ENCODE results near the gene PRRT1B. TPM values are rescaled to one million over a fixed set of nuclear protein-coding genes. Genes with fewer than 3 reads are reported as not detected.
A peak's percentile ranks its signal among the peaks of the same experiment; 100 is the strongest.

Gene PRRT1B
- total RNA-seq, 4 donors from 2014 or later = not detected

- peak within 1 kb of the TSS; percentile 67 for H3K27ac ChIP-seq
- H3K4me3 ChIP-seq = peak within 1 kb of the TSS; percentile 79
- TF ChIP-seq, protein P1, sequence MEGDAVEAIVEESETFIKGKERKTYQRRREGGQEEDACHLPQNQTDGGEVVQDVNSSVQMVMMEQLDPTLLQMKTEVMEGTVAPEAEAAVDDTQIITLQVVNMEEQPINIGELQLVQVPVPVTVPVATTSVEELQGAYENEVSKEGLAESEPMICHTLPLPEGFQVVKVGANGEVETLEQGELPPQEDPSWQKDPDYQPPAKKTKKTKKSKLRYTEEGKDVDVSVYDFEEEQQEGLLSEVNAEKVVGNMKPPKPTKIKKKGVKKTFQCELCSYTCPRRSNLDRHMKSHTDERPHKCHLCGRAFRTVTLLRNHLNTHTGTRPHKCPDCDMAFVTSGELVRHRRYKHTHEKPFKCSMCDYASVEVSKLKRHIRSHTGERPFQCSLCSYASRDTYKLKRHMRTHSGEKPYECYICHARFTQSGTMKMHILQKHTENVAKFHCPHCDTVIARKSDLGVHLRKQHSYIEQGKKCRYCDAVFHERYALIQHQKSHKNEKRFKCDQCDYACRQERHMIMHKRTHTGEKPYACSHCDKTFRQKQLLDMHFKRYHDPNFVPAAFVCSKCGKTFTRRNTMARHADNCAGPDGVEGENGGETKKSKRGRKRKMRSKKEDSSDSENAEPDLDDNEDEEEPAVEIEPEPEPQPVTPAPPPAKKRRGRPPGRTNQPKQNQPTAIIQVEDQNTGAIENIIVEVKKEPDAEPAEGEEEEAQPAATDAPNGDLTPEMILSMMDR (IDR thresholded peaks at IDR 0.05) = no peak
- TF ChIP-seq POLR2A (IDR thresholded peaks at IDR 0.05) = peak in 1 of 2 donors; percentile 48
- DNase-seq (ENCODE audit: low spot score in 2 of 2) = peak; percentile 86 to 90
- H3K9me3 ChIP-seq = no peaks in the 10 kb centered on the region
- H3K27me3 ChIP-seq = no peaks in the 10 kb centered on the region
- H3K36me3 ChIP-seq = peaks cover 36% of the 10 kb centered on the region
- H3K4me1 ChIP-seq = peaks cover 14% of the 10 kb centered on the region
- WGBS = 37% methylated on average over 15 of the region's 103 CpGs
Measured at GRCh38 chr9:131530920-131531832, 14.1 kb upstream of the PRRT1B start, which contains the start of gene UCK1. TSS of gene UCK1 (minus strand) at chr9:131531263. CDS start at chr9:131531174, 89 bp downstream.

GRCh38 chr9:131534721-131535237 is 10.5 kb upstream of the PRRT1B start:
- Histone ChIP-seq H3K4me3 (no peak overlapping the region), H3K9me3 (no peaks in the 10 kb centered on the region), H3K4me1 (peaks cover 11% of the 10 kb centered on the region), H3K36me3 (no peaks in the 10 kb centered on the region), H3K27ac (no peak overlapping the region), H3K27me3 (no peaks in the 10 kb centered on the region)
- no peak for DNase-seq (ENCODE audit: low spot score in 2 of 2)
- TF ChIP-seq, protein P1 (IDR thresholded peaks at IDR 0.05) = no peak
- TF ChIP-seq POLR2AphosphoS5 (IDR thresholded peaks at IDR 0.05) (no peak), POLR2A (IDR thresholded peaks at IDR 0.05) (no peak), EP300 (IDR thresholded peaks at IDR 0.05) (no peak)
- WGBS = 71% methylated on average over 8 of the region's 8 CpGs

DNA sequence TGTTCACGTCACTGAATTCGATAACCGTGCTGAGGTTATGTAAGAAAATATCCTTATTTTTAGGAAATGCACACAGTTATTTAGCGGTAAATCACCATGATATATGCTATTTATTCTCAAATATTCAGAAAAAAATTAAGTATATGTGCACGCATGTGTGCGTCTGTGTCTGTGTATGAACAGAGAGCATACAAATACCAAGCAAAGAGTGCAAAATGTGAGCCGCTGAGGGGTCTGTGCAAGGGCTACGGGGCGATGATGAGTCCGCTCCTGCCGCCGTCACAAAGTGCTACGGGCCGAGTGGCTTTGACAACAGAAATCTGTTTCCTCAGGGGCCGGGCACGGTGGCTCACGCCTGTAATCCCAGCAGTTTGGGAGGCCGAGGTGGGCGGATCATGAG is 7.4 kb upstream of the PRRT1B start:
- Histone ChIP-seq H3K27me3 (no peaks in the 10 kb centered on the region), H3K9me3 (peaks cover 2% of the 10 kb centered on the region), H3K27ac (no peak overlapping the region), H3K4me1 (no peaks in the 10 kb centered on the region), H3K36me3 (no peaks in the 10 kb centered on the region), H3K4me3 (no peak overlapping the region)
- TF ChIP-seq POLR2A (IDR thresholded peaks at IDR 0.05) = no peak
- TF ChIP-seq, protein P1 (IDR thresholded peaks at IDR 0.05) = no peak
- no peak for TF ChIP-seq POLR2AphosphoS5 (IDR thresholded peaks at IDR 0.05)
- TF ChIP-seq EP300 (IDR thresholded peaks at IDR 0.05) = no peak
- no peak for DNase-seq (ENCODE audit: low spot score in 2 of 2)
- 95% methylated on average over 19 of the region's 19 CpGs for WGBS

GRCh38 chr9:131539223-131539923 is 6.0 kb upstream of the PRRT1B start:
- Histone ChIP-seq H3K36me3 (no peaks in the 10 kb centered on the region), H3K9me3 (peaks cover 13% of the 10 kb centered on the region), H3K4me1 (no peaks in the 10 kb centered on the region), H3K27me3 (peaks cover 6% of the 10 kb centered on the region), H3K4me3 (no peak overlapping the region), H3K27ac (no peak overlapping the region)
- TF ChIP-seq EP300 (IDR thresholded peaks at IDR 0.05) (no peak), POLR2A (IDR thresholded peaks at IDR 0.05) (no peak), POLR2AphosphoS5 (IDR thresholded peaks at IDR 0.05) (no peak)
- DNase-seq (ENCODE audit: low spot score in 2 of 2) = no peak
- 89% methylated on average over 7 of the region's 7 CpGs for WGBS

DNA sequence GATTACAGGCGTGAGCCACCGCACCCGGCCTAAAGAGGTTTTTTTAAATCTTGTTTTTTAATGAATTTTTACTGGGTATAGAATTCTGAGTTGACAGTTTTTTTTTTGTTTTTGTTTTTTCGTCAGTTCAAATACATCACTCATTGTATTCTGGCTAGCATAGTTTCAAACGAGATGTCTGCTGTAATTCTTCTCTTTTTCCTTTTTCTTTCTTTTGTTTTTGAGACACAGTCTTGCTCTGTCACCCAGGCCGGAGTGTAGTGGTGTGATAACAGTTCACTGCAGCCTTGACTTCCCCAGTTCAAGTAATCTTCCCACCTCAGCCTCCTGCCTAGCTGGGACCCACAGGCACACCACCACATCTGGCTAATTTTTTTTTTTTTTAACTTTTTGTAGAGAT is 2.2 kb upstream of the PRRT1B start:
- WGBS = 97% methylated on average over 6 of the region's 6 CpGs
- no peak overlapping the region for H3K4me3 ChIP-seq
- no peak overlapping the region for H3K27ac ChIP-seq
- TF ChIP-seq, protein P1 (IDR thresholded peaks at IDR 0.05) = no peak
- TF ChIP-seq POLR2AphosphoS5 (IDR thresholded peaks at IDR 0.05) = no peak
- TF ChIP-seq POLR2A (IDR thresholded peaks at IDR 0.05) = no peak
- no peak for TF ChIP-seq EP300 (IDR thresholded peaks at IDR 0.05)
- DNase-seq (ENCODE audit: low spot score in 2 of 2) = no peak
- H3K4me1 ChIP-seq = peaks cover 20% of the 10 kb centered on the region
- peaks cover 41% of the 10 kb centered on the region for H3K27me3 ChIP-seq
- H3K36me3 ChIP-seq = no peaks in the 10 kb centered on the region
- peaks cover 14% of the 10 kb centered on the region for H3K9me3 ChIP-seq
